HepG2 (cell line): ENCODE data around the gene GRID1. TPM values are rescaled to one million over a fixed set of nuclear protein-coding genes. Genes with fewer than 3 reads are reported as not detected.

Experiments
- ATAC-seq: fragments of 200-7000 bp; cut with Tn5 transposase; 3 replicates; pipeline ENCODE4 v1.9.1; 2020; ENCODE audit warnings: mild to moderate bottlenecking, moderate library complexity
- BruUV-seq: library from RNA; stranded (reverse); fragments of 400-500 nt; replicated peaks from 2 replicates; lab custom pipeline; 2021; lab: Mats Ljungman, UMichigan
- CTCF ChIA-PET: fragments of 300-600 bp; formaldehyde crosslinking; extraction: SDS; loops from one replicate; lab custom pipeline; 2021; ENCODE audit warnings: low total read pairs, inconsistent platforms, low intra/inter-chr PET ratio; lab: Yijun Ruan, JAX
- POLR2A ChIA-PET: fragments of 350-600 bp; sonication (Branson Sonifier 250); formaldehyde crosslinking; loops from one replicate; lab custom pipeline; 2020; ENCODE audit warnings: antibody characterized with exemption, inconsistent platforms; lab: Yijun Ruan, JAX
- DNase-seq: peaks from one replicate; pipeline ENCODE4 v3.0.0-alpha.2; 2015; ENCODE audit warnings: low spot score
- FAIRE-seq: peaks from 3 replicates; lab custom pipeline; 2011; peaks lifted over from hg19 to GRCh38; lab: Jason Lieb, UNC
- H2AFZ ChIP-seq: one replicate; pipeline ENCODE4 v1.6.1; 2011; ENCODE audit warnings: low read length, inconsistent platforms
- H3K27ac ChIP-seq: fragments of 300-600 bp; 3 replicates; pipeline ENCODE4 v1.8.0; 2011; ENCODE audit warnings: mixed run types, mild to moderate bottlenecking, mixed read lengths, low read length, inconsistent platforms; ENCODE audit not compliant: insufficient read depth; ENCODE audit errors: extremely low read length
- H3K27me3 ChIP-seq, 2 experiments: fragments of 200-600 bp in 1 of 2; 2 replicates in 1 of 2; 3 replicates in 1 of 2; pipeline versions ENCODE4 v1.6.0 to v1.8.0; 2011; ENCODE audit warnings: low read length in 2 of 2, mild to moderate bottlenecking in 2 of 2, moderate library complexity in 2 of 2, inconsistent platforms in 1 of 2; ENCODE audit not compliant: insufficient read depth in 2 of 2, control insufficient read depth in 1 of 2
- H3K36me3 ChIP-seq, 2 experiments: fragments of 200-600 bp in 1 of 2; replicated peaks in 1 of 2; 2 replicates in 1 of 2; 3 replicates in 1 of 2; pipeline versions ENCODE4 v1.5.1 to v1.8.0; 2011; ENCODE audit warnings: low read length in 2 of 2, inconsistent platforms in 1 of 2; ENCODE audit not compliant: insufficient read depth in 2 of 2, control insufficient read depth in 1 of 2
- H3K4me1 ChIP-seq: 2 replicates; pipeline ENCODE4 v1.5.1; 2012; ENCODE audit warnings: low read length, inconsistent platforms; ENCODE audit not compliant: insufficient read depth
- H3K4me2 ChIP-seq: 2 replicates; pipeline ENCODE4 v1.6.0; 2011; ENCODE audit warnings: low read depth, low read length, inconsistent platforms
- H3K4me3 ChIP-seq, 3 experiments: fragments of 200-600 bp in 1 of 3; sonication (generic), shearing (Covaris generic) in 1 of 3; replicated peaks in 1 of 3; 2 replicates each; pipeline ENCODE4 v1.5.1; 2011 to 2016; ENCODE audit warnings: low read length in 3 of 3, inconsistent platforms in 2 of 3, low read depth in 2 of 3, mild to moderate bottlenecking in 2 of 3, control low read depth in 1 of 3, mixed read lengths in 1 of 3; ENCODE audit not compliant: insufficient read depth in 1 of 3
- H3K79me2 ChIP-seq: one replicate; pipeline ENCODE4 v1.6.1; 2011; ENCODE audit warnings: low read length, inconsistent platforms; ENCODE audit not compliant: insufficient read depth
- H3K9ac ChIP-seq: 2 replicates; pipeline ENCODE4 v1.6.0; 2011; ENCODE audit warnings: mild to moderate bottlenecking, low read depth, low read length, inconsistent platforms; ENCODE audit not compliant: insufficient read depth
- H3K9me3 ChIP-seq: 2 replicates; pipeline ENCODE4 v1.5.1; 2012; ENCODE audit warnings: mild to moderate bottlenecking, low read length
- H4K20me1 ChIP-seq: 2 replicates; pipeline ENCODE4 v1.6.0; 2011; ENCODE audit warnings: inconsistent platforms, mild to moderate bottlenecking, low read length, moderate library complexity; ENCODE audit not compliant: insufficient read depth
- DBP ChIP-seq: sonication (generic); formaldehyde crosslinking; IDR thresholded peaks from 2 replicates; pipeline ENCODE4 v1.4.0; 2020; ENCODE audit warnings: missing genetic modification reagents; ENCODE audit errors: not compliant biosample characterization
- KIAA2018 ChIP-seq: sonication (generic); formaldehyde crosslinking; IDR thresholded peaks from 2 replicates; pipeline ENCODE4 v1.5.0; 2020; ENCODE audit warnings: mild to moderate bottlenecking, missing genetic modification reagents, borderline replicate concordance
- SALL2 ChIP-seq: sonication (generic); formaldehyde crosslinking; IDR thresholded peaks from 2 replicates; pipeline ENCODE4 v1.8.1; 2023; ENCODE audit warnings: mild to moderate bottlenecking, missing genetic modification reagents, inconsistent platforms
- ZNF225 ChIP-seq: sonication (generic); formaldehyde crosslinking; IDR thresholded peaks from 2 replicates; pipeline ENCODE4 v1.4.0; 2020; ENCODE audit warnings: mild to moderate bottlenecking, missing genetic modification reagents
- ZNF432 ChIP-seq: sonication (generic); formaldehyde crosslinking; IDR thresholded peaks from 2 replicates; pipeline ENCODE4 v1.5.0; 2020; ENCODE audit warnings: missing genetic modification reagents, mild to moderate bottlenecking, borderline replicate concordance
- ZSCAN21 ChIP-seq: sonication (generic); formaldehyde crosslinking; IDR thresholded peaks from 2 replicates; pipeline ENCODE4 v1.8.0; 2022; ENCODE audit warnings: mild to moderate bottlenecking, missing genetic modification reagents, moderate library complexity, borderline replicate concordance
- WGBS: methylation state at CpG from one replicate; pipeline ENCODE4 v1.1.6; 2017; ENCODE audit warnings: low lambda C conversion rate; 5-methylcytosine and 5-hydroxymethylcytosine counted together
- in situ Hi-C: cut with HindIII; loops from 2 replicates; pipeline ENCODE4 v1.10.0; 2017; ENCODE audit warnings: low pct_unique_long_range_greater_than_20kb; ENCODE audit not compliant: extremely low pct_ligation_motif_present
- intact Hi-C: fragments of 100-400 bp; cut with micrococcal nuclease; formaldehyde crosslinking; loops from one replicate; pipeline ENCODE4 v1.10.0; 2022; ENCODE audit not compliant: unreplicated experiment
- polyA plus RNA-seq, 8 experiments: library from polyadenylated mRNA; depleted of rRNA in 3 of 8; stranded (reverse) in 7 of 8; unstranded in 1 of 8; fragments of >200 nt; fragmentation: Illumina TruSeq in 4 of 8; extraction: Trizol in 4 of 8; gene quantifications; 2 replicates each; pipeline versions ENCODE4 v1.2.1 to v1.2.3, GENCODE V29; 2011 to 2016; ENCODE audit warnings: low read depth in 4 of 8, missing spikeins in 1 of 8, mixed read lengths in 1 of 8; ENCODE audit not compliant: insufficient read depth in 1 of 8
- total RNA-seq, 5 experiments: library from RNA; depleted of rRNA; stranded (reverse); fragments of >200 nt; fragmentation: Illumina TruSeq; extraction: Trizol; gene quantifications; 2 replicates each; pipeline ENCODE4 v1.2.3, GENCODE V29; 2016; ENCODE audit warnings: low read depth in 1 of 5

Gene GRID1
- total and polyA plus RNA-seq, 2 of the 13 experiments (the other 11 are each of a cell fraction or from before 2014, with no cell fraction given): 0.05 TPM; not detected in 1

- Histone ChIP-seq H3K27me3 (peaks cover 9 to 70% of the 10 kb centered on the region in 2 experiments), H2AFZ (no peak overlapping the region), H3K9me3 (no peaks in the 10 kb centered on the region), H3K4me2 (no peak overlapping the region), H3K4me3 (no peak overlapping the region), H3K4me1 (no peaks in the 10 kb centered on the region), H3K9ac (no peak overlapping the region), H4K20me1 (peaks cover 3% of the 10 kb centered on the region; the same call in 1 of the 2 replicates), H3K27ac (no peak overlapping the region), H3K36me3 (no peaks in the 10 kb centered on the region), H3K79me2 (no peaks in the 10 kb centered on the region)
- ChIA-PET POLR2A (no interaction called here), CTCF (no interaction called here)
- DNase-seq (no peak), FAIRE-seq (no peak), ATAC-seq (no peak)
- no peak for TF ChIP-seq DBP
- intact Hi-C loops: no loop called here
- in situ Hi-C loops: loop anchor here (10.0 kb wide), 1 partner anchor 108 kb away; no protein-coding TSS in a partner anchor
- no TSS peak for BruUV-seq
- 0% methylated on average over 3 of the region's 3 CpGs for WGBS
Measured at GRCh38 chr10:86373251-86373650, 6.7 kb upstream of the GRID1 start.

- Histone ChIP-seq H2AFZ (no peak overlapping the region), H3K9ac (no peak overlapping the region), H3K27ac (no peak overlapping the region), H3K4me2 (no peak overlapping the region), H3K36me3 (no peaks in the 10 kb centered on the region), H3K9me3 (no peaks in the 10 kb centered on the region), H3K4me3 (no peak overlapping the region), H3K27me3 (peaks cover 9 to 70% of the 10 kb centered on the region in 2 experiments; a peak in 4 of 5 replicates), H3K79me2 (no peaks in the 10 kb centered on the region), H4K20me1 (peaks cover 3% of the 10 kb centered on the region; the same call in 1 of the 2 replicates), H3K4me1 (no peaks in the 10 kb centered on the region)
- in situ Hi-C loops: loop anchor here (10.0 kb wide), 1 partner anchor 108 kb away; no protein-coding TSS in a partner anchor
- intact Hi-C loops: no loop called here
- POLR2A ChIA-PET: no interaction called here
- CTCF ChIA-PET: no interaction called here
- DNase-seq: no peak
- no peak for FAIRE-seq
- WGBS: 6% methylated on average over 2 of the region's 5 CpGs
- no peak for ATAC-seq
- BruUV-seq: no TSS peak
- TF ChIP-seq SALL2 (CRISPR knock-in tag) (no peak), ZNF225 (CRISPR knock-in tag) (no peak), KIAA2018 (CRISPR knock-in tag) (no peak), ZNF432 (CRISPR knock-in tag) (no peak), ZSCAN21 (CRISPR knock-in tag) (no peak)
Measured at GRCh38 chr10:86372784-86373239, 6.2 kb upstream of the GRID1 start.
